ENCODE measurements around the gene PLAGL1.

GRCh38 chr6:144023216-144023615 is 15.2 kb upstream of the PLAGL1 start:
- TF ChIP-seq CTCF (IDR thresholded peaks at IDR 0.05) (no peak), POLR2A (IDR thresholded peaks at IDR 0.05) (no peak), POLR2AphosphoS5 (IDR thresholded peaks at IDR 0.05) (no peak)
